ENCODE measurements around the gene ZNF112. TPM values are rescaled to one million over a fixed set of nuclear protein-coding genes. Genes with fewer than 3 reads are reported as not detected.

The ZNF112 gene
- total and polyA plus RNA-seq, 7 donors, result 0.70 to 4.8 (median 1.5) TPM

GRCh38 chr19:44308011-44308410, 48.5 kb downstream of the ZNF112 start:
- H3K27me3 ChIP-seq (ENCODE audit: insufficient read depth in 3 of 3, low read length in 2 of 3), result no peaks in the 10 kb centered on the region
- H3K36me3 ChIP-seq (ENCODE audit: insufficient read depth in 1 of 2, low read depth in 1 of 2), result peaks cover 0 to 5% of the 10 kb centered on the region in 2 donors
- H3K27ac ChIP-seq, result no peak overlapping the region
- peaks cover 3% of the 10 kb centered on the region for H3K4me1 ChIP-seq
- H3K9me3 ChIP-seq, result peaks cover 67% of the 10 kb centered on the region
- ATAC-seq (no peak), DNase-seq (no peak)
- intact Hi-C loops (cut with DNase I), result loop anchor here (5.0 to 10.0 kb wide), 5 partner anchors 44 to 253 kb away; partner anchors contain the start of genes ZNF112 (in 1 of the 2), ZNF223 (in 1 of the 2), ZNF226 (in 1 of the 2) and ZNF227 (in 1 of the 2)
- 88 to 95% (median 92%) methylated on average over 3 of the region's 3 CpGs for WGBS, 3 donors
- no peak for TF ChIP-seq CTCF (IDR thresholded peaks at IDR 0.05)
- H3K4me3 ChIP-seq, result no peak overlapping the region

GRCh38 chr19:44306283-44306682, 50.2 kb downstream of the ZNF112 start:
- Histone ChIP-seq H3K36me3 (ENCODE audit: insufficient read depth in 1 of 2, low read depth in 1 of 2) (peaks cover 0 to 20% of the 10 kb centered on the region in 2 donors), H3K9me3 (peaks cover 54% of the 10 kb centered on the region), H3K4me3 (no peak overlapping the region), H3K27me3 (ENCODE audit: insufficient read depth in 3 of 3, low read length in 2 of 3) (no peaks in the 10 kb centered on the region), H3K4me1 (peaks cover 3% of the 10 kb centered on the region), H3K27ac (no peak overlapping the region)
- DNase-seq (no peak), ATAC-seq (no peak)
- 87 to 89% (median 87%) methylated on average over 15 of the region's 15 CpGs for WGBS, 3 donors
- intact Hi-C loops (cut with DNase I), result loop anchor here (5.0 to 10.0 kb wide), 5 partner anchors 46 to 251 kb away; partner anchors contain the start of genes ZNF112 (in 1 of the 2), ZNF223 (in 1 of the 2), ZNF226 (in 1 of the 2) and ZNF227 (in 1 of the 2)
- no peak for TF ChIP-seq CTCF (IDR thresholded peaks at IDR 0.05)

- Histone ChIP-seq H3K4me3 (peak overlapping the region; percentile 92), H3K36me3 (ENCODE audit: insufficient read depth in 1 of 2, low read depth in 1 of 2) (peaks cover 0 to 27% of the 10 kb centered on the region in 2 donors), H3K9me3 (peaks cover 46% of the 10 kb centered on the region), H3K4me1 (peaks cover 3% of the 10 kb centered on the region), H3K27ac (peak overlapping the region; percentile 82), H3K27me3 (ENCODE audit: insufficient read depth in 3 of 3, low read length in 2 of 3) (no peaks in the 10 kb centered on the region)
- DNase-seq (no peak), ATAC-seq (no peak)
- TF ChIP-seq CTCF (IDR thresholded peaks at IDR 0.05), result no peak
- intact Hi-C loops (cut with DNase I), result loop anchor here (5.0 to 10.0 kb wide), 5 partner anchors 47 to 251 kb away; partner anchors contain the start of genes ZNF112 (in 1 of the 2), ZNF223 (in 1 of the 2), ZNF226 (in 1 of the 2) and ZNF227 (in 1 of the 2)
- WGBS, 3 donors, result 88 to 90% (median 90%) methylated on average over 4 of the region's 4 CpGs
These were observed 51.0 kb downstream of the ZNF112 start for GRCh38 chr19:44305457-44305856.

- Histone ChIP-seq H3K9me3 (peaks cover 39% of the 10 kb centered on the region), H3K27me3 (ENCODE audit: insufficient read depth in 3 of 3, low read length in 2 of 3) (no peaks in the 10 kb centered on the region), H3K36me3 (ENCODE audit: insufficient read depth in 1 of 2, low read depth in 1 of 2) (peaks cover 0 to 34% of the 10 kb centered on the region in 2 donors), H3K4me3 (peak within 1 kb of the TSS; percentile 92), H3K4me1 (peaks cover 3% of the 10 kb centered on the region), H3K27ac (peak within 1 kb of the TSS; percentile 82)
- peak; percentile 92 to 96 for DNase-seq
- no peak for TF ChIP-seq CTCF (IDR thresholded peaks at IDR 0.05)
- intact Hi-C loops (cut with DNase I), result loop anchor here (5.0 to 10.0 kb wide), 5 partner anchors 48 to 250 kb away; partner anchors contain the start of genes ZNF112 (in 1 of the 2), ZNF223 (in 1 of the 2), ZNF226 (in 1 of the 2) and ZNF227 (in 1 of the 2)
- peak; percentile 100 for ATAC-seq
- 0 to 1% (median 0%) methylated on average over 31 of the region's 31 CpGs for WGBS, 3 donors
These were observed 51.8 kb downstream of the ZNF112 start, which contains the start of gene ZNF235 for GRCh38 chr19:44304659-44305193. TSS of gene ZNF235 (minus strand) at chr19:44305025. CDS start at chr19:44303404, 1,621 bp downstream.

Measured in psoas muscle (tissue), 8 donors.